Right kidney (tissue), 1 donor: ENCODE data around the gene GPR35.

ENCODE experiments used
- DNase-seq: peaks from one replicate; pipeline ENCODE4 v3.0.0-alpha.2; 2016

GPR35 gene

DNA sequence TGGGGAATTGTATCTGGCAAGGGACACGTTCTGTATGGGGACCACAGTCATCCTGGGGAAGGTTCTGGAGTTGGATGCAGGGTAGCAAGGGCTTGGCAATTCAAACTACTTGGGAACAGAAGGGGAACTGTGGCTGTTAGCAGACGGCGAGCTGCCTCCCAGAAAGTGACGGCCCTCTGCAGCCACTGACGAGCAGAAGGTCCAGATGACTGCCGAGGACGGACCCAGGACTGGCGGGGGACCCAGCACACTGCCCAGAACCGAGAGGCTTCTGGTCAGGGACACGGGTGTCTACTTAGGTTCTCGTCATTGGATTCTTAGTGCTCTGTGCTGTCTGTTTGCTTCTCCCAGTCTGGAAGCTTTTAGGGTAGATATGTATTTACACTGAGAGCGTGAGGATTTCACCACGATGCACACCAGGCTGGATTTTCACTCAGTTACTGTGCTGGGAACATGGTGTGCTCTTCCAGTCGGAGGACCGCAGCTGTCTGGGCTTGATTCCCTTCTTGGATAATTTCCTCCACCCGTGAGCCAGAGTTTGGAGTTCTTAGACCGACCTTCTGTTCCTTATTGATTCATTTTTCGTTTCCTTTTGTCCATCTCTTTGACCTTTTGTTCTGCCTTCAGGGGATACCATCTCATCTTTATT lies 13.4 kb downstream of the GPR35 start:
- no peak for DNase-seq

GRCh38 chr2:240639566-240639965 lies 14.3 kb downstream of the GPR35 start:
- DNase-seq, result no peak

DNA sequence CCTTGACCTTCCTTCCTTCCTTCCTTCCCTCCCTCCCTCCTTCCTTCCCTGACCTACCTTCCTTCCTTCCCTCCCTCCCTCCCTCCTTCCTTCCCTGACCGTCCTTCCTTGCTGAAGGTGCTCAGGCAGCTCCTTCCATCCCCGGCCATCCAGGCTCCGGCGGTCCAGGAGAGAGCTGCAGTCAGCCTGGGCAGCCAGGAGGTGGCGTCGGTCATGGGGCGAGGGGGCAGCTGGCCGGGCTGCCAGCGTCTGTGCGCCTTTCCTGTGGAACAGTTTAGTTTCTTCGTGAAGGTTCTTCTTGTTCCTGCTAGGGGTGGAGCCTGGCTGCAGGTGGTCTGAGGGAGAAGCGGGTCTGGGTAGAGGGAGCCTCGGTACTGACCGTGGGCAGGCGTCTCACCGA lies 15.7 kb downstream of the GPR35 start:
- DNase-seq, result no peak

- DNase-seq, result no peak
Observed at GRCh38 chr2:240642061-240642805, 17.0 kb downstream of the GPR35 start.

DNA sequence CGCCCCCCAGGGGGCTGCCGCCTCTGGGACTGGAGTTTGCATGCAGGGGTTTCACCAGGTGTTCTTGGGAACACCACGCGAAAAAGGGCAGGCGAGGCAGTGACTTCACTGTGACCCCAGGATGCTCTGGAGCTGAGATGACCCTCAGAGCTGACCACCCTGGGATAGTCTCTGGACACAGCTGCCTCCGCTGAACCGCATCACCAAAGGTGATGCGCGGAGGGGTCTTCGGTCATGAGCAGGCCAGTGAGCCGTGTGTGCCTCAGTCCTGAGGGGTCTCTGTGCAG lies 17.5 kb downstream of the GPR35 start:
- DNase-seq, result no peak

DNA sequence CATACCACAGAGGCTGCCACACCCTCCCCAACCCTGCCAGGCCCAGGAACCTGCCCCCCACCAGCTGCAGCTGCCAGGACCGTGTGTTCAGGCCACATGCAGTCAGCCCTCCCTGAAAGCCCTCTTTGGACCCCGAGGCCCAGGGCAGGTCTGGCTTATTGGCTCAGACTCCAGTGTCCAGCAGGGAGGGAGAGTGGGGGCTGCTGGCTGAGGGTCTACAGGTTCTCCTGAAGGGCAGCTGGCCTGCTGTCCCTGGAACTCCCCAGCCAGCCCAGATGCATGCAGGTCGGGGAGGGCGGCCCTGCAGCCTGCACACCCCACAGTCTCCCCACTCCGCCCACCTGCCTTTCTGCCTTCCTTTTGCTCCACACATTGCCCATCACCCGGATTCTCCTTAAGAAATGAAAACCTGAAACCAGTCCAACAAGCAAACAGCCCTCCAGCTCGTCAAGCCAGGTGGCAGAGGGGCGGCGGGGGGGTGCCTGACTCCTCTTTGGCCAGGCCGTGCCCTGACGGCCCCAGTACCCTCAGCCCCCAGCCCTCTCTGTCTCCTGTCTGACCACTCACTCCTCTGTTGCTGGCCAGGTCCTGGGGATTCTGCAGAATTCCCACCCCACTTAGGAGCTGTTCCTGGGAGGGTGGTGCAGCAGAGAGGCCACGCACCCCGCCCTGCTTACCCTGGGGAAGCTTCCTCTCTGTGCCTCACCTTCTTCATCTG lies 18.0 kb downstream of the GPR35 start:
- no peak for DNase-seq

DNA sequence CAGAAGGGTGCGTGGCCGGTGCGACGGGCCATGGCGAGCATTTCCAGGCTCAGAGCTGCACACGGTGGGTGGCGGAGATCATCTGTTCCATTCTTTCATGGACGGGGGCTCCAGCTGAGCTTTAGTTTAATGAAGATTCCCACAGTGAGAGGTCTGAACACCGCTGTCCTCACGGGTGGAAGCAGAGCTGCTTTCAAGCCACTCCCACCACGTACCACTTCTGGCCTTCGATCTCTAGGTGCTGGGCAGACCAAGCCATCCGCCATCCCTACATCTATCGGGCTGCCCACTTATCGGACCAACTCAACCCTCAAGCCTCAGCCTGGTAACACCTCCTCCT lies 18.5 kb downstream of the GPR35 start:
- no peak for DNase-seq

GRCh38 chr2:240644171-240644651 lies 18.9 kb downstream of the GPR35 start:
- DNase-seq, result no peak

DNA sequence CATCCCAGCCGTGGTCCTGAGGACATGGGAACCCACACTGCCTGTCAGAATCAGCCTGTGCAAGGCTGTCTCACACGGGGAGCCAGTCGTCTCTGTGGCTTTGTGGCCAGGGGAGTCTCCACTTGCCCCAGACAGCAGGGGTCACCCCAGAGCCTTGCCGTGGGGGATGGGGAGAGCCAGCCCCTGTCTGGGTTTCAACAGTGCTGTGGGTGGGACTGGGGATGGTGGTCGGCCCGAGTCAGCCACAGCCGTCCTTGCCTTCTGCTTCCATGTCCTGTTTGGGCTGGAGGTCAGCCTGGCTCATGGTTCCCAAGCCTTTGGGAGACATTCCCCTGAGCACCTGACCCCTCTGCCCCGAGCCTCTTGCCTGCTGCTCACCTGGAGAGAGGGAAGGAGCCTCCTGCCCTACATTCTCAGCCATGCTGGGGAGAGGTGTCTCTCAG lies 19.6 kb downstream of the GPR35 start:
- no peak for DNase-seq

DNA sequence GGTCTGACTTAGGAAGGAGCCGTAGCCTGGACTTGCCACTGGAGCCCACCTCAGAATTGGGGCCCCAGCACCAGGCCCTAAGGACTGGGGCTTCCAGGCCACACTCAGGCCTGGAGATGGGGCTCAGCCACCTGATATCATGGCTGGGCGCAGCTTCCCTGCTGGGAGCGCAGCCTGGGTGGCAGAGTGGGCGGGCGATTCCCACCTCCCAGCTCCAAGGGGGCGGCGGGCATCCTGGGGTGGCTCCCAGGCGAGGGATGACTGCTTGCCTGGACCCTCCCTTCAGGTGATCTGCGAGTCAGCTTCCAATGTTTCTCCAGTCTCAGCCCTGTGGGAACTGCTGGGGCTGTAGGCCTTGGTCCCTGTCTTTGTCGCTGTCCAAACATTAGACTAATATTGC lies 20.1 kb downstream of the GPR35 start:
- no peak for DNase-seq

- no peak for DNase-seq
Observed at GRCh38 chr2:240645801-240646175, 20.5 kb downstream of the GPR35 start.

DNA sequence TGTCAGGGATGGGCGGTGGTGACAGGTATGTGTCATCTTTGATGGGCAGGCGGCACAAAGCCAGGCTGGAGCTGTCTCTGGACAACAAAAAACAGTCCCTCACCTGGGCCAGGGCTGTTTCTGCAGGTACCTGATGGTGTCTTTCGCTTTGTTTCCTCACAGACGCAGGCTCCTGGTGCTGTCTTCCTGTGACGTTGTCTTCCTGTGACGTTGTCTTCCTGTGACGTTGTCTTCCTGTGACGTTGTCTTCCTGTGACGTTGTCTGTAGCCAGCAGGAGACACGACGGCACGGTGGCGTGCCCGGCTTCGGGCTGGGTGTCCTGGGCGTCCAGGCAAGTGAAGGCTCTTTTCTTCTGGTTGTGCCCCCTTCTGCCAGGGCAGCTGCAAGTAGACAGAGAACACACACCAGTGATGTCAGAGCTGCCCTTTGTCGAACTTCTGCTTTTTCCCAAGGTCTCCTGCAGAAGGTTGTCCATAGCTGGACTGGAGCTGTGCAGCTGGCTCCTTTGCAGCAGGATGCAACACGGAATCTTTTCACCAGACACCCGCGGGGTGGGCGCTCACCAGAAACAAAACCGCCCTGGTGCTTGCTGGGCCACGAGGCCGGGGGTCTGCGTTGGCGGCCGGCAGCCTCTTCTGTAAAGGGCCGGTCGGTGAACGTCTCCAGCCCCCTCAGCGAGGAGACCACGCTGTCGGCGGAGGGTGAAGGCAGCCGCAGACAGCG lies 21.1 kb downstream of the GPR35 start:
- no peak for DNase-seq

DNA sequence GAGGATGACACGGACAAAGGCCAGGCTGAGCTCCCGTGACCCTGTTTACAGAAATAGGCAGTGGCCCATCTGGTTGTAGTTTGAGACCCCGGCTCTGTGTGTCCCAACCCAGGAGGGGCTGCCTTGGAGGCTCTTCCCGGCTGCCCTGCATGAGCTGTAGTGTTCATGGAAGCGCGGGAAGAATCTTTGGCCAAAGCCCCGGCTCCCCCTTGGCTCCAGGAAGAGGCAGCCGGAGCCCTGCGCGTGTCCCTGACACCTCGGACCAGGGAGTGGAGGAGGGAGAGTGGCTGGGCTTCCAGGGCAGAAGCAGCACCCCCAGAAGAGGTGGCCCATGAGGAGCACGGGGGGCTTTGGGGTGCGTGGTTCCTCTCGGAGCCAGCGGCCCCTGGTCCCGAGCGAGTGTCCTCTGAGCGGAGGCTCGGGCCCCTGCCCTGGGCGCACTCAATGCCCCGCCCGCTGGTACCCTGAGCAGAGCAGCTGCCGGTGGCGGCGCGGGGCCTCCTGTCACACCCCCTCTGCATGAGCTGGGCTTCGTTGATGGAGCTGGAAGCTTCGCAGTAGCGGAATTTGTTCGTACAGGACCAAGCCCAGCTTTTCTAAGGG lies 21.7 kb downstream of the GPR35 start:
- no peak for DNase-seq

DNA sequence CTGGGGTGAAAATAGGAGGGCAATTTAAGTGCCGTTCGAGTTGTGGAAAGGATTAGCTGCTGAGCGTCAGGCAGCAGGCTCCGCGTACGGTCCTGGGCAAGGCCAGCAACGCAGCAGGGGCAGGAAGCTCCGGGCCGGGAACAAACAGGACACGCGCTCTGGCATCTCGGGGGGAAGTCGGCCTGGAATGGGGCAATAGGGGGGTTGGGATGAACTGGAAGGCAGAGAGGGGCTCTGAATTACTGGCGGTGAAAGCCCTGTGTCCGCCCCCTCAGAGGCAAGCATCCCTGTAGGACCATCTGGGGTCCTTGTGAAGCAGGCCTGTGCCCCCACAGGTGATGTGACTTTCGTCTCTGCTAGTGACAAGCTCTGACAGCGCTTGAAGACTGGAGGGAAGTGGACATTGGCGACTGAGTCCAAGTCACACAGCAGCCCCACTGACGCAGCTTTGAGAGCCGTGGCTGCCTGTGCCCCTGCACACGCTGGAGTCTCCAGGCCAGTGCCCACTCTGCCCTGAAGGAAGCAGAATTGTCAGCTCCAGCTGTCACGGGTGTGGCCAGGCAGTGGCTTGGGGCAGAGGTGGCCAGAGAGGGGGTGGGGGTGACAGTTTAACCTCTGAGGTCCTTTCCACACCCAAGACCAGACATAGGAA lies 22.3 kb downstream of the GPR35 start:
- no peak for DNase-seq

DNA sequence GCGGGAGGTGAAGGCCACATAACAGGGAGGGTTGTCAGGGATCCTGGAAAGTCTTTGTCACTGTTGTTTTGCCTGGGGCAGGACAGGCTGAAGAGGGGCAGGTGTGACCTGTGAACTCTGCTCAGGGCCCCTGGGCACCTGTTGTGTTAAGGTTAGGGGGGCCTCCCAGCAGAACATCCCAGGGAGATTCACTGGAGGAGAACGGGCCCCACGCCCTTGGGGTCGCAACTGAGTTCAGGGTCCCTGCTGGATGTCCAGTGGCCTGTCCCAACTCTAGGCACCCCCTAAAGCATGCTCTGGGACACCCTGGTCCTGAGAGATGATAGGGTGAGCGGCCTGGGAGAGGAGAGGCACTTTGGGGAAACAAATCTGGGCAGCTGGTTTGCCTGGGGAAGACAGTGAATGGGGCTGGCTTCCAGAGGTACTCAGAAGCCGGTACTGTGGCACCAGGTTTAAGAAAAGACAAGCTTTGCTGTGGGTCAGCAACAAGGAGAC lies 22.9 kb downstream of the GPR35 start:
- DNase-seq, result no peak

- DNase-seq, result no peak
Observed at GRCh38 chr2:240648650-240649275, 23.5 kb downstream of the GPR35 start.

GRCh38 chr2:240649331-240649730 lies 24.1 kb downstream of the GPR35 start:
- no peak for DNase-seq

- DNase-seq, result no peak
Observed at GRCh38 chr2:240650254-240650965, 25.1 kb downstream of the GPR35 start.

DNA sequence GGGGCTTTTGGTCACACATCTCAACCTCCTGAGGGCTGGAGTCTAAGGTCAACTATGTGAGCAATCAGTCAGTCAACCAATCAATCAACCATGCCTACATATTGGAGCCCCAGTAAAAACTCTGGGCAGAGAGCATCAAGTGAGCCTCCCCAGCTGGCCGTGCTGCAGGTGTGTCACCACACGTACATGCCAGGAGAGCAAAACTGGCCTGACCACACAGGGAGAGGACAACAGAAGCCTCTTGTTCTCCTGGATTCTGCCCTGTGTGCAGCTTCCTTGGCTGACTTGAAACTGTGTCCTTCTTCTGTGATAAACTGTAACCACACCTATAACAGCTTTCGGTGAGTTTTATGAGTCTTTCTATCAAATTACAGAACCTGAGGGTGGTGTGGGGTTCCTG lies 25.9 kb downstream of the GPR35 start:
- no peak for DNase-seq
